A549 (cell line): ENCODE measurements around the gene SLC38A10.

Experiments used
- EP300 ChIP-seq, 2 experiments: fragments of >200 bp; sonication (Bioruptor Twin); formaldehyde crosslinking; IDR thresholded peaks; 2 replicates in 1 of 2; 3 replicates in 1 of 2; pipeline ENCODE4 v1.6.1; 2016 to 2017
- HOXA7 ChIP-seq: fragments of 250-450 bp; sonication (Bioruptor Pico); IDR thresholded peaks from 2 replicates; pipeline ENCODE4 v1.5.0; 2020; ENCODE audit warnings: mild to moderate bottlenecking, moderate library complexity
- MAFK ChIP-seq: fragments of 450-650 bp; IDR thresholded peaks from 2 replicates; pipeline ENCODE4 v1.6.1; 2014; ENCODE audit not compliant: partially characterized antibody
- POLR2A ChIP-seq: IDR thresholded peaks from 2 replicates; pipeline ENCODE4 v1.6.1; 2012; ENCODE audit warnings: mild to moderate bottlenecking, low read length
- REST ChIP-seq: fragments of 200-600 bp; sonication (generic); IDR thresholded peaks from 2 replicates; pipeline ENCODE4 v1.6.1; 2016; ENCODE audit warnings: antibody characterized with exemption, mild to moderate bottlenecking, moderate library complexity
- RFX5 ChIP-seq: fragments of 450-650 bp; IDR thresholded peaks from 2 replicates; pipeline ENCODE4 v1.7.1; 2014; ENCODE audit warnings: antibody characterized with exemption, mild to moderate bottlenecking, moderate library complexity
- TF ChIP-seq, protein P1 (sequence below): fragments of >200 bp; sonication (Bioruptor Twin); formaldehyde crosslinking; IDR thresholded peaks from 3 replicates; pipeline ENCODE4 v1.5.1; 2016
- TF ChIP-seq, protein P2 (sequence below): fragments of >200 bp; sonication (Bioruptor Twin); formaldehyde crosslinking; IDR thresholded peaks from 3 replicates; pipeline ENCODE4 v1.6.1; 2016

DNA sequence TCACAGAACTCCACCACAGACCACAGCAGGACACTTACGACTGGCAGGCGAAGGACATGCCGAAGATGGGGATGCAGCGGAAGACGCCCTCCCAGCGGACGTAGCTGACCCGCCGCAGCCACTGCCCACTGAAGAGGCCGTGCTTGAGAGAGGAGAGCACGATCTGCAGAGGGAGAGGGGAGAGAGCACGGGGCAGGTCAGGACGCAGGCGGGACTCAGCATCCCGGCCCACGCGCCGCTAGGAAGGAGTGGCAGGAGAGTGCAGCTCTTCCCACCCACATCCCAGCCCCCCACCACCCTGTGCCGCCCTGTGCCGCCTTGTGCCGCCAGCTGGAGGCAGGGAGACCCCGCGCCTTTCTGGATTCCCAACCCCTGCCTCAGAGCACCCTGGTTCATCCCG is 14.5 kb downstream of the SLC38A10 start:
- TF ChIP-seq POLR2A: no peak
- no peak for TF ChIP-seq RFX5
- TF ChIP-seq, protein P1, sequence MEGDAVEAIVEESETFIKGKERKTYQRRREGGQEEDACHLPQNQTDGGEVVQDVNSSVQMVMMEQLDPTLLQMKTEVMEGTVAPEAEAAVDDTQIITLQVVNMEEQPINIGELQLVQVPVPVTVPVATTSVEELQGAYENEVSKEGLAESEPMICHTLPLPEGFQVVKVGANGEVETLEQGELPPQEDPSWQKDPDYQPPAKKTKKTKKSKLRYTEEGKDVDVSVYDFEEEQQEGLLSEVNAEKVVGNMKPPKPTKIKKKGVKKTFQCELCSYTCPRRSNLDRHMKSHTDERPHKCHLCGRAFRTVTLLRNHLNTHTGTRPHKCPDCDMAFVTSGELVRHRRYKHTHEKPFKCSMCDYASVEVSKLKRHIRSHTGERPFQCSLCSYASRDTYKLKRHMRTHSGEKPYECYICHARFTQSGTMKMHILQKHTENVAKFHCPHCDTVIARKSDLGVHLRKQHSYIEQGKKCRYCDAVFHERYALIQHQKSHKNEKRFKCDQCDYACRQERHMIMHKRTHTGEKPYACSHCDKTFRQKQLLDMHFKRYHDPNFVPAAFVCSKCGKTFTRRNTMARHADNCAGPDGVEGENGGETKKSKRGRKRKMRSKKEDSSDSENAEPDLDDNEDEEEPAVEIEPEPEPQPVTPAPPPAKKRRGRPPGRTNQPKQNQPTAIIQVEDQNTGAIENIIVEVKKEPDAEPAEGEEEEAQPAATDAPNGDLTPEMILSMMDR: no peak
- TF ChIP-seq HOXA7: no peak
- TF ChIP-seq, protein P2, sequence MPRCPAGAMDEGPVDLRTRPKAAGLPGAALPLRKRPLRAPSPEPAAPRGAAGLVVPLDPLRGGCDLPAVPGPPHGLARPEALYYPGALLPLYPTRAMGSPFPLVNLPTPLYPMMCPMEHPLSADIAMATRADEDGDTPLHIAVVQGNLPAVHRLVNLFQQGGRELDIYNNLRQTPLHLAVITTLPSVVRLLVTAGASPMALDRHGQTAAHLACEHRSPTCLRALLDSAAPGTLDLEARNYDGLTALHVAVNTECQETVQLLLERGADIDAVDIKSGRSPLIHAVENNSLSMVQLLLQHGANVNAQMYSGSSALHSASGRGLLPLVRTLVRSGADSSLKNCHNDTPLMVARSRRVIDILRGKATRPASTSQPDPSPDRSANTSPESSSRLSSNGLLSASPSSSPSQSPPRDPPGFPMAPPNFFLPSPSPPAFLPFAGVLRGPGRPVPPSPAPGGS: no peak
- TF ChIP-seq REST: no peak
- no peak for TF ChIP-seq MAFK
- TF ChIP-seq EP300 (IDR thresholded peaks at IDR 0.05): no peak
